Endothelial cell of umbilical vein (primary cell): ENCODE measurements around the gene EBF4. TPM values are rescaled to one million over a fixed set of nuclear protein-coding genes. Genes with fewer than 3 reads are reported as not detected.

Source experiments
- BruUV-seq: library from RNA; stranded (reverse); fragments of 400-500 nt; replicated peaks from 2 replicates; lab custom pipeline; 2021; lab: Mats Ljungman, UMichigan
- CTCF ChIA-PET: fragments of 300-600, 350-600 bp; sonication (Branson Sonifier 250); formaldehyde crosslinking; loops from one replicate; lab custom pipeline; 2021; ENCODE audit warnings: antibody characterized with exemption, inconsistent platforms; lab: Charles Lee
- POLR2A ChIA-PET: fragments of 300-600, 350-600 bp; sonication (Branson Sonifier 250); formaldehyde crosslinking; loops from one replicate; lab custom pipeline; 2021; ENCODE audit warnings: antibody characterized with exemption, inconsistent platforms; lab: Charles Lee
- DNase-seq: peaks from one replicate; pipeline ENCODE4 v3.0.0-alpha.2; 2011; ENCODE audit warnings: low read depth, low spot score
- FAIRE-seq: peaks from 2 replicates; lab custom pipeline; 2011; peaks lifted over from hg19 to GRCh38; lab: Jason Lieb, UNC
- H2AFZ ChIP-seq: 2 replicates; pipeline ENCODE4 v1.6.0; 2012; ENCODE audit warnings: low read depth, low read length, control low read depth, inconsistent platforms
- H3K27ac ChIP-seq: 2 replicates; pipeline ENCODE4 v1.5.1; 2011; ENCODE audit warnings: low read depth, mild to moderate bottlenecking, control low read depth, low read length, moderate library complexity; ENCODE audit not compliant: insufficient read depth
- H3K27me3 ChIP-seq, 2 experiments: 2 replicates each; pipeline versions ENCODE4 v1.6.0 to v1.6.1; 2011; ENCODE audit warnings: low read length in 2 of 2, mixed read lengths in 1 of 2; ENCODE audit not compliant: control insufficient read depth in 2 of 2, insufficient read depth in 2 of 2
- H3K36me3 ChIP-seq, 2 experiments: 2 replicates in 1 of 2; 3 replicates in 1 of 2; pipeline ENCODE4 v1.5.1; 2011; ENCODE audit warnings: low read length in 2 of 2, mild to moderate bottlenecking in 1 of 2, moderate library complexity in 1 of 2; ENCODE audit not compliant: control insufficient read depth in 2 of 2, insufficient read depth in 2 of 2; ENCODE audit errors: extremely low read depth in 1 of 2
- H3K4me1 ChIP-seq: 3 replicates; pipeline ENCODE4 v1.5.1; 2011; ENCODE audit warnings: mild to moderate bottlenecking, low read length; ENCODE audit not compliant: control insufficient read depth, insufficient read depth; ENCODE audit errors: extremely low read depth
- H3K4me2 ChIP-seq: 2 replicates; pipeline ENCODE4 v1.6.1; 2011; ENCODE audit warnings: low read length, control low read depth, mixed read lengths; ENCODE audit not compliant: insufficient read depth
- H3K4me3 ChIP-seq, 3 experiments: fragments of 200-600 bp in 1 of 3; sonication (generic), shearing (Covaris generic) in 1 of 3; replicated peaks in 1 of 3; 2 replicates each; pipeline ENCODE4 v1.5.1; 2011 to 2016; ENCODE audit warnings: control low read depth in 3 of 3, low read length in 3 of 3, mild to moderate bottlenecking in 2 of 3, inconsistent platforms in 1 of 3, low read depth in 1 of 3, moderate library complexity in 1 of 3; ENCODE audit not compliant: insufficient read depth in 1 of 3
- H3K79me2 ChIP-seq: 2 replicates; pipeline ENCODE4 v1.6.0; 2012; ENCODE audit warnings: low read length, inconsistent platforms; ENCODE audit not compliant: control insufficient read depth, insufficient read depth
- H3K9ac ChIP-seq: replicated peaks from 2 replicates; pipeline ENCODE3; 2011; ENCODE audit warnings: low read length, control low read depth; ENCODE audit not compliant: insufficient read depth; ENCODE audit errors: extremely low read depth
- H3K9me1 ChIP-seq: replicated peaks from 3 replicates; pipeline ENCODE4 v1.6.0; 2011; ENCODE audit warnings: mild to moderate bottlenecking, low read length; ENCODE audit not compliant: control insufficient read depth, insufficient read depth; ENCODE audit errors: extremely low read depth
- H3K9me3 ChIP-seq: replicated peaks from 2 replicates; pipeline ENCODE4 v1.5.1; 2012; ENCODE audit warnings: low read length, inconsistent platforms; ENCODE audit not compliant: control insufficient read depth, insufficient read depth
- H4K20me1 ChIP-seq: replicated peaks from 2 replicates; pipeline ENCODE3; 2011; ENCODE audit warnings: mild to moderate bottlenecking, low read length; ENCODE audit not compliant: control insufficient read depth, insufficient read depth; ENCODE audit errors: extremely low read depth
- EZH2 ChIP-seq: IDR thresholded peaks from 2 replicates; pipeline ENCODE4 v1.6.1; 2012; ENCODE audit warnings: borderline replicate concordance, low read depth, mild to moderate bottlenecking, moderate library complexity, low read length, inconsistent platforms; ENCODE audit not compliant: severe bottlenecking
- FOS ChIP-seq: IDR thresholded peaks from 2 replicates; pipeline ENCODE4 v1.6.1; 2011; ENCODE audit warnings: mild to moderate bottlenecking, low read length, moderate library complexity, borderline replicate concordance; ENCODE audit not compliant: insufficient read depth
- GATA2 ChIP-seq: IDR thresholded peaks from 2 replicates; pipeline ENCODE4 v1.7.0; 2011; ENCODE audit warnings: low read depth, mild to moderate bottlenecking, moderate library complexity, mixed read lengths, low read length; ENCODE audit not compliant: insufficient read length, insufficient read depth
- JUN ChIP-seq: IDR thresholded peaks from 2 replicates; pipeline ENCODE4 v1.6.1; 2011; ENCODE audit warnings: borderline replicate concordance, low read depth; ENCODE audit not compliant: insufficient read length, insufficient read depth
- MYC ChIP-seq: IDR thresholded peaks from one replicate; pipeline ENCODE4 v1.6.1; 2011; ENCODE audit warnings: mild to moderate bottlenecking, low read depth, low read length
- POLR2A ChIP-seq: IDR thresholded peaks from 2 replicates; pipeline ENCODE4 v1.6.1; 2012; ENCODE audit warnings: low read depth, mild to moderate bottlenecking, control low read depth, low read length
- POLR2AphosphoS5 ChIP-seq: IDR thresholded peaks from 2 replicates; pipeline ENCODE4 v1.6.1; 2012; ENCODE audit warnings: low read depth, mild to moderate bottlenecking, control low read depth, low read length, moderate library complexity; ENCODE audit not compliant: insufficient read depth
- dilution Hi-C: fragments of 300-500 bp; cut with MboI; formaldehyde crosslinking; loops from one replicate; pipeline ENCODE4 v1.15.0; 2019; ENCODE audit warnings: low sequenced_read_pairs; ENCODE audit not compliant: extremely low pct_ligation_motif_present
- intact Hi-C: fragments of 100-400 bp; cut with micrococcal nuclease; formaldehyde crosslinking; loops from one replicate; pipeline ENCODE4 v1.10.0; 2022
- polyA plus RNA-seq, 4 experiments: library from polyadenylated mRNA; depleted of rRNA in 3 of 4; stranded (reverse) in 3 of 4; unstranded in 1 of 4; fragments of >200 nt; gene quantifications; 2 replicates each; pipeline versions ENCODE4 v1.2.1 to v1.2.3, GENCODE V29; 2011 to 2012; ENCODE audit warnings: missing spikeins in 1 of 4
- total RNA-seq: library from RNA; stranded (reverse); gene quantifications from 2 replicates; pipeline ENCODE4 v1.2.3, GENCODE V29; 2021
- TF ChIP-seq, protein P1 (sequence below), 2 donors: IDR thresholded peaks; 1 replicate in 1 of 2; 2 replicates in 1 of 2; pipeline ENCODE4 v1.5.1; 2011; ENCODE audit warnings: low read length in 2 of 2, mild to moderate bottlenecking in 2 of 2, moderate library complexity in 2 of 2, control low read depth in 1 of 2, inconsistent platforms in 1 of 2, low read depth in 1 of 2; ENCODE audit not compliant: insufficient read depth in 1 of 2; ENCODE audit errors: extremely low read depth in 1 of 2
- TF ChIP-seq, protein P2 (sequence below): IDR thresholded peaks from 2 replicates; pipeline ENCODE4 v1.6.1; 2011; ENCODE audit not compliant: insufficient read depth, insufficient read length

Gene EBF4
- total and polyA plus RNA-seq, 2 donors (not counting 3 experiments of a cell fraction or from before 2014, with no cell fraction given): 2.7 to 3.4 TPM

DNA sequence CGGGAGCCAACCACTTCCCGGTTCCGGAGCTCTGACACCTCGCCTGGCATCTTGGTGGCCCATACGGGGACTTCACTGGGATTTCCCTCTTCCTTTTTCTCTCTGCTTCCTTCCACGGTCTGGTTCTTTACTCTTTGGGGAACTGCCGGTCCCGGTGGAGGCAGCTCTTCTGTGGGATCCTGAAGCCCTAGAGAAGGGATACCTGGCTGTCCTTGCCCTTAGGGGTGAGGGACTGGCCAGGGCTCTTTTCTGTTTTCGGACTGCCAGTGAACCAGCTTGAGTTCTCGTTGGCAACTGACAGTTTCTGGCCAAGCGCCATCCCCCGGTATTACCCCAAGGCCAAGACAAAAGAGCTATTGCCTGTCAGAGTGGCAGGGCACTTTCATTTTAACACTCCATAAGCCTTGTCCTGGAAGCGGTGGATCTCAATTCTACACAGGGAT lies 108.7 kb downstream of the EBF4 start:
- Histone ChIP-seq H3K79me2 (no peaks in the 10 kb centered on the region), H3K4me3 (no peak overlapping the region), H3K36me3 (no peaks in the 10 kb centered on the region), H3K9ac (no peak overlapping the region), H3K27me3 (peaks cover 53 to 65% of the 10 kb centered on the region in 2 experiments), H2AFZ (no peak overlapping the region), H3K9me1 (no peaks in the 10 kb centered on the region), H3K27ac (no peak overlapping the region), H3K9me3 (no peaks in the 10 kb centered on the region), H4K20me1 (no peaks in the 10 kb centered on the region), H3K4me2 (peak overlapping the region; percentile 33), H3K4me1 (peaks cover 6% of the 10 kb centered on the region)
- ChIA-PET CTCF (interaction anchor here (0.7 to 2.6 kb wide), 3 partner anchors 11 to 51 kb away, joined by 3 to 6 read pairs (median 5); no protein-coding TSS in a partner anchor), POLR2A (no interaction called here)
- DNase-seq (no peak), FAIRE-seq (peak; percentile 12)
- BruUV-seq: TSS peak; percentile 63
- intact Hi-C loops (no loop called here), dilution Hi-C loops (no loop called here)
- TF ChIP-seq, protein P1, sequence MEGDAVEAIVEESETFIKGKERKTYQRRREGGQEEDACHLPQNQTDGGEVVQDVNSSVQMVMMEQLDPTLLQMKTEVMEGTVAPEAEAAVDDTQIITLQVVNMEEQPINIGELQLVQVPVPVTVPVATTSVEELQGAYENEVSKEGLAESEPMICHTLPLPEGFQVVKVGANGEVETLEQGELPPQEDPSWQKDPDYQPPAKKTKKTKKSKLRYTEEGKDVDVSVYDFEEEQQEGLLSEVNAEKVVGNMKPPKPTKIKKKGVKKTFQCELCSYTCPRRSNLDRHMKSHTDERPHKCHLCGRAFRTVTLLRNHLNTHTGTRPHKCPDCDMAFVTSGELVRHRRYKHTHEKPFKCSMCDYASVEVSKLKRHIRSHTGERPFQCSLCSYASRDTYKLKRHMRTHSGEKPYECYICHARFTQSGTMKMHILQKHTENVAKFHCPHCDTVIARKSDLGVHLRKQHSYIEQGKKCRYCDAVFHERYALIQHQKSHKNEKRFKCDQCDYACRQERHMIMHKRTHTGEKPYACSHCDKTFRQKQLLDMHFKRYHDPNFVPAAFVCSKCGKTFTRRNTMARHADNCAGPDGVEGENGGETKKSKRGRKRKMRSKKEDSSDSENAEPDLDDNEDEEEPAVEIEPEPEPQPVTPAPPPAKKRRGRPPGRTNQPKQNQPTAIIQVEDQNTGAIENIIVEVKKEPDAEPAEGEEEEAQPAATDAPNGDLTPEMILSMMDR (IDR thresholded peaks at IDR 0.05; ENCODE audit: extremely low read depth in 1 of 2, insufficient read depth in 1 of 2, low read depth in 1 of 2, low read length in 2 of 2): no peak
- TF ChIP-seq POLR2A (no peak), EZH2 (no peak), JUN (no peak), POLR2AphosphoS5 (no peak), MYC (no peak), GATA2 (no peak), FOS (no peak)
- TF ChIP-seq, protein P2, sequence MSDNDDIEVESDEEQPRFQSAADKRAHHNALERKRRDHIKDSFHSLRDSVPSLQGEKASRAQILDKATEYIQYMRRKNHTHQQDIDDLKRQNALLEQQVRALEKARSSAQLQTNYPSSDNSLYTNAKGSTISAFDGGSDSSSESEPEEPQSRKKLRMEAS: no peak
